ENCODE data around the gene GCKR.

GCKR gene

GRCh38 chr2:27496357-27497287, at the start of gene GCKR:
GCKR (plus strand) TSS chr2:27496839; CDS start chr2:27496905, 66 bp downstream.
- no peak for DNase-seq

GRCh38 chr2:27448381-27448780, 48.3 kb upstream of the GCKR start:
- DNase-seq, result no peak

GRCh38 chr2:27451095-27451494, 45.5 kb upstream of the GCKR start:
- DNase-seq, result no peak

- no peak for DNase-seq
These were observed 42.7 kb upstream of the GCKR start for GRCh38 chr2:27453968-27454367.

GRCh38 chr2:27461118-27461517, 35.5 kb upstream of the GCKR start:
- no peak for DNase-seq

GRCh38 chr2:27464443-27464842, 32.2 kb upstream of the GCKR start:
- DNase-seq, result no peak

GRCh38 chr2:27471961-27472360, 24.7 kb upstream of the GCKR start:
- DNase-seq, result no peak

- DNase-seq, result no peak
These were observed 11.1 kb upstream of the GCKR start for GRCh38 chr2:27485496-27485895.

GRCh38 chr2:27489118-27489497, 7.5 kb upstream of the GCKR start:
- DNase-seq, result no peak

GRCh38 chr2:27489498-27490397, 6.9 kb upstream of the GCKR start, which contains the start of gene IFT172:
IFT172 (minus strand) TSS chr2:27489743; CDS start chr2:27489653, 90 bp downstream.
- DNase-seq, result peak; percentile 99

- DNase-seq, result no peak
These were observed 4.1 kb upstream of the GCKR start for GRCh38 chr2:27492557-27492956.

GRCh38 chr2:27493948-27494283, 2.7 kb upstream of the GCKR start:
- DNase-seq, result no peak

- DNase-seq, result no peak
These were observed 2.2 kb upstream of the GCKR start for GRCh38 chr2:27494284-27494943.

- peak; percentile 33 for DNase-seq
These were observed 1.6 kb upstream of the GCKR start, which contains the start of gene FNDC4 for GRCh38 chr2:27494944-27495554. FNDC4 (minus strand) TSS chr2:27495200; CDS start chr2:27494679, 521 bp downstream.

GRCh38 chr2:27495840-27496356, 741 bp upstream of the GCKR start:
- DNase-seq, result no peak

GRCh38 chr2:27497288-27497627, 619 bp downstream of the GCKR start:
- no peak for DNase-seq

GRCh38 chr2:27498975-27499374, 2.3 kb downstream of the GCKR start:
- no peak for DNase-seq

GRCh38 chr2:27501042-27501441, 4.4 kb downstream of the GCKR start:
- DNase-seq, result no peak

GRCh38 chr2:27502142-27502541, 5.5 kb downstream of the GCKR start:
- no peak for DNase-seq

- DNase-seq, result no peak
These were observed 9.9 kb downstream of the GCKR start for GRCh38 chr2:27506587-27506986.

- no peak for DNase-seq
These were observed 10.7 kb downstream of the GCKR start for GRCh38 chr2:27507293-27507692.

- DNase-seq, result no peak
These were observed 12.7 kb downstream of the GCKR start for GRCh38 chr2:27509326-27509725.

Measured in NCI-H2227 treated with DMSO at 0.1 percent for 48 hours (cell line).